HepG2 (cell line): ENCODE results near the gene SYNPR. TPM values are rescaled to one million over a fixed set of nuclear protein-coding genes. Genes with fewer than 3 reads are reported as not detected.

ENCODE experiments used
- ATAC-seq: fragments of 200-7000 bp; cut with Tn5 transposase; 3 replicates; pipeline ENCODE4 v1.9.1; 2020; ENCODE audit warnings: mild to moderate bottlenecking, moderate library complexity
- BruUV-seq: library from RNA; stranded (reverse); fragments of 400-500 nt; replicated peaks from 2 replicates; lab custom pipeline; 2021; lab: Mats Ljungman, UMichigan
- CTCF ChIA-PET: fragments of 300-600 bp; formaldehyde crosslinking; extraction: SDS; loops from one replicate; lab custom pipeline; 2021; ENCODE audit warnings: low total read pairs, inconsistent platforms, low intra/inter-chr PET ratio; lab: Yijun Ruan, JAX
- POLR2A ChIA-PET: fragments of 350-600 bp; sonication (Branson Sonifier 250); formaldehyde crosslinking; loops from one replicate; lab custom pipeline; 2020; ENCODE audit warnings: antibody characterized with exemption, inconsistent platforms; lab: Yijun Ruan, JAX
- DNase-seq: peaks from one replicate; pipeline ENCODE4 v3.0.0-alpha.2; 2015; ENCODE audit warnings: low spot score
- FAIRE-seq: peaks from 3 replicates; lab custom pipeline; 2011; peaks lifted over from hg19 to GRCh38; lab: Jason Lieb, UNC
- H2AFZ ChIP-seq: one replicate; pipeline ENCODE4 v1.6.1; 2011; ENCODE audit warnings: low read length, inconsistent platforms
- H3K27ac ChIP-seq: fragments of 300-600 bp; 3 replicates; pipeline ENCODE4 v1.8.0; 2011; ENCODE audit warnings: mixed run types, mild to moderate bottlenecking, mixed read lengths, low read length, inconsistent platforms; ENCODE audit not compliant: insufficient read depth; ENCODE audit errors: extremely low read length
- H3K27me3 ChIP-seq, 2 experiments: fragments of 200-600 bp in 1 of 2; 2 replicates in 1 of 2; 3 replicates in 1 of 2; pipeline versions ENCODE4 v1.6.0 to v1.8.0; 2011; ENCODE audit warnings: low read length in 2 of 2, mild to moderate bottlenecking in 2 of 2, moderate library complexity in 2 of 2, inconsistent platforms in 1 of 2; ENCODE audit not compliant: insufficient read depth in 2 of 2, control insufficient read depth in 1 of 2
- H3K36me3 ChIP-seq, 2 experiments: fragments of 200-600 bp in 1 of 2; replicated peaks in 1 of 2; 2 replicates in 1 of 2; 3 replicates in 1 of 2; pipeline versions ENCODE4 v1.5.1 to v1.8.0; 2011; ENCODE audit warnings: low read length in 2 of 2, inconsistent platforms in 1 of 2; ENCODE audit not compliant: insufficient read depth in 2 of 2, control insufficient read depth in 1 of 2
- H3K4me1 ChIP-seq: 2 replicates; pipeline ENCODE4 v1.5.1; 2012; ENCODE audit warnings: low read length, inconsistent platforms; ENCODE audit not compliant: insufficient read depth
- H3K4me2 ChIP-seq: 2 replicates; pipeline ENCODE4 v1.6.0; 2011; ENCODE audit warnings: low read depth, low read length, inconsistent platforms
- H3K4me3 ChIP-seq, 3 experiments: fragments of 200-600 bp in 1 of 3; sonication (generic), shearing (Covaris generic) in 1 of 3; replicated peaks in 1 of 3; 2 replicates each; pipeline ENCODE4 v1.5.1; 2011 to 2016; ENCODE audit warnings: low read length in 3 of 3, inconsistent platforms in 2 of 3, low read depth in 2 of 3, mild to moderate bottlenecking in 2 of 3, control low read depth in 1 of 3, mixed read lengths in 1 of 3; ENCODE audit not compliant: insufficient read depth in 1 of 3
- H3K79me2 ChIP-seq: one replicate; pipeline ENCODE4 v1.6.1; 2011; ENCODE audit warnings: low read length, inconsistent platforms; ENCODE audit not compliant: insufficient read depth
- H3K9ac ChIP-seq: 2 replicates; pipeline ENCODE4 v1.6.0; 2011; ENCODE audit warnings: mild to moderate bottlenecking, low read depth, low read length, inconsistent platforms; ENCODE audit not compliant: insufficient read depth
- H3K9me3 ChIP-seq: 2 replicates; pipeline ENCODE4 v1.5.1; 2012; ENCODE audit warnings: mild to moderate bottlenecking, low read length
- H4K20me1 ChIP-seq: 2 replicates; pipeline ENCODE4 v1.6.0; 2011; ENCODE audit warnings: inconsistent platforms, mild to moderate bottlenecking, low read length, moderate library complexity; ENCODE audit not compliant: insufficient read depth
- FOSL1 ChIP-seq: sonication (generic); formaldehyde crosslinking; IDR thresholded peaks from 2 replicates; pipeline ENCODE4 v1.9.0; 2021; ENCODE audit warnings: missing genetic modification reagents, borderline replicate concordance
- MTF1 ChIP-seq: sonication (generic); formaldehyde crosslinking; IDR thresholded peaks from 2 replicates; pipeline ENCODE4 v1.5.0; 2020; ENCODE audit warnings: missing genetic modification reagents
- POLR2AphosphoS5 ChIP-seq: IDR thresholded peaks from 2 replicates; pipeline ENCODE4 v1.6.1; 2012; ENCODE audit warnings: low read depth, low read length
- SOX6 ChIP-seq, 2 experiments: fragments of 450-650 bp in 1 of 2; sonication (generic) in 1 of 2; formaldehyde crosslinking in 1 of 2; IDR thresholded peaks; 2 replicates each; pipeline versions ENCODE4 v1.4.0 to v1.6.1; 2017 to 2020; ENCODE audit warnings: antibody characterized with exemption in 1 of 2, mild to moderate bottlenecking in 1 of 2, missing genetic modification reagents in 1 of 2
- ZC3H4 ChIP-seq: sonication (generic); formaldehyde crosslinking; IDR thresholded peaks from 2 replicates; pipeline ENCODE4 v1.4.0; 2020; ENCODE audit warnings: missing genetic modification reagents, borderline replicate concordance
- ZNF160 ChIP-seq: sonication (generic); formaldehyde crosslinking; IDR thresholded peaks from 2 replicates; pipeline ENCODE4 v1.8.0; 2022; ENCODE audit warnings: mild to moderate bottlenecking, inconsistent platforms, missing genetic modification reagents
- ZNF292 ChIP-seq: sonication (generic); formaldehyde crosslinking; IDR thresholded peaks from 2 replicates; pipeline ENCODE4 v1.8.1; 2022; ENCODE audit warnings: mild to moderate bottlenecking, low read depth, missing genetic modification reagents, borderline replicate concordance
- ZNF569 ChIP-seq: sonication (generic); formaldehyde crosslinking; IDR thresholded peaks from 2 replicates; pipeline ENCODE4 v1.5.0; 2020; ENCODE audit warnings: mild to moderate bottlenecking, missing genetic modification reagents, moderate library complexity, borderline replicate concordance
- ZNF589 ChIP-seq: sonication (generic); formaldehyde crosslinking; conservative IDR thresholded peaks from 2 replicates; pipeline ENCODE4 v1.8.0; 2022; ENCODE audit warnings: mild to moderate bottlenecking, moderate library complexity, missing genetic modification reagents
- ZNF619 ChIP-seq: sonication (generic); formaldehyde crosslinking; IDR thresholded peaks from 2 replicates; pipeline ENCODE4 v1.4.0; 2020; ENCODE audit warnings: mild to moderate bottlenecking, missing genetic modification reagents
- ZNF713 ChIP-seq: sonication (generic); formaldehyde crosslinking; IDR thresholded peaks from 2 replicates; pipeline ENCODE4 v1.4.0; 2020; ENCODE audit warnings: mild to moderate bottlenecking, missing genetic modification reagents
- ZNF850 ChIP-seq: sonication (generic); formaldehyde crosslinking; conservative IDR thresholded peaks from 2 replicates; pipeline ENCODE4 v1.9.0; 2021; ENCODE audit warnings: mild to moderate bottlenecking, missing genetic modification reagents
- WGBS: methylation state at CpG from one replicate; pipeline ENCODE4 v1.1.6; 2017; ENCODE audit warnings: low lambda C conversion rate; 5-methylcytosine and 5-hydroxymethylcytosine counted together
- in situ Hi-C: cut with HindIII; loops from 2 replicates; pipeline ENCODE4 v1.10.0; 2017; ENCODE audit warnings: low pct_unique_long_range_greater_than_20kb; ENCODE audit not compliant: extremely low pct_ligation_motif_present
- intact Hi-C: fragments of 100-400 bp; cut with micrococcal nuclease; formaldehyde crosslinking; loops from one replicate; pipeline ENCODE4 v1.10.0; 2022; ENCODE audit not compliant: unreplicated experiment
- polyA plus RNA-seq, 8 experiments: library from polyadenylated mRNA; depleted of rRNA in 3 of 8; stranded (reverse) in 7 of 8; unstranded in 1 of 8; fragments of >200 nt; fragmentation: Illumina TruSeq in 4 of 8; extraction: Trizol in 4 of 8; gene quantifications; 2 replicates each; pipeline versions ENCODE4 v1.2.1 to v1.2.3, GENCODE V29; 2011 to 2016; ENCODE audit warnings: low read depth in 4 of 8, missing spikeins in 1 of 8, mixed read lengths in 1 of 8; ENCODE audit not compliant: insufficient read depth in 1 of 8
- total RNA-seq, 5 experiments: library from RNA; depleted of rRNA; stranded (reverse); fragments of >200 nt; fragmentation: Illumina TruSeq; extraction: Trizol; gene quantifications; 2 replicates each; pipeline ENCODE4 v1.2.3, GENCODE V29; 2016; ENCODE audit warnings: low read depth in 1 of 5
- TF ChIP-seq, protein P1 (sequence below): sonication (generic); formaldehyde crosslinking; IDR thresholded peaks from 2 replicates; pipeline ENCODE4 v1.4.0; 2020; ENCODE audit warnings: missing genetic modification reagents
- TF ChIP-seq, protein P2 (sequence below): sonication (generic); formaldehyde crosslinking; IDR thresholded peaks from 2 replicates; pipeline ENCODE4 v1.8.1; 2023; ENCODE audit warnings: mild to moderate bottlenecking, moderate library complexity, missing genetic modification reagents
- TF ChIP-seq, protein P3 (sequence below): sonication (generic); formaldehyde crosslinking; IDR thresholded peaks from 2 replicates; pipeline ENCODE4 v1.4.0; 2020; ENCODE audit warnings: missing genetic modification reagents, low read depth, mild to moderate bottlenecking, borderline replicate concordance

The SYNPR gene
- total and polyA plus RNA-seq, 2 of the 13 experiments (the other 11 are each of a cell fraction or from before 2014, with no cell fraction given): 0.04 TPM; not detected in 1

DNA sequence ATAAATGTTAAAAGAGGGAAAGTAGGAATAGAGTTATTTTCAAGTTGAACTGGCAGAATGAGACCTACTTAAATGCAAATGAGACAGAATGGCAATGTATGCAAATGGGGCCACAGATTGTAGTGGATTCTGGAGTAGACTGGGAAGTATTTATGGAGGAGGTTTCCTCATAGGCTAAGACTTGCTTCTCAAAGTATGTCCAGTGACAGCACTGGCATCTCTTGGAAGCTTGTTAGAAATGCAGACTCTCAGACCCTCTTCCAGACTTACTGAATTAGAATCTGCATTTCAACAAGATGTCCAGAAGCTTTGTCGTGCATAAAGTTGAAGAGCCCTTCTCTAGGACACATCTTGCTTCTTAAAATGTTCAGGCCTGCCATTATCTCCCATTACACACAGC is 306.6 kb downstream of the SYNPR start:
- WGBS: 75% methylated on average over 1 of the region's 1 CpG
- TF ChIP-seq ZNF850 (CRISPR knock-in tag): no peak
- TF ChIP-seq ZNF713 (CRISPR knock-in tag): no peak
- no peak for TF ChIP-seq ZNF619 (CRISPR knock-in tag)
- TF ChIP-seq SOX6 (IDR thresholded peaks at IDR 0.05): no peak
- no peak for TF ChIP-seq SOX6 (CRISPR knock-in tag; IDR thresholded peaks at IDR 0.05)
- no peak for TF ChIP-seq ZC3H4
- TF ChIP-seq ZNF160 (CRISPR knock-in tag): no peak
- no peak for TF ChIP-seq ZNF589 (CRISPR knock-in tag)
- TF ChIP-seq POLR2AphosphoS5: no peak
- no peak for TF ChIP-seq MTF1
- no peak for TF ChIP-seq FOSL1
- TF ChIP-seq ZNF569 (CRISPR knock-in tag): no peak
- no peak for TF ChIP-seq ZNF292 (CRISPR knock-in tag)
- TF ChIP-seq, protein P1, sequence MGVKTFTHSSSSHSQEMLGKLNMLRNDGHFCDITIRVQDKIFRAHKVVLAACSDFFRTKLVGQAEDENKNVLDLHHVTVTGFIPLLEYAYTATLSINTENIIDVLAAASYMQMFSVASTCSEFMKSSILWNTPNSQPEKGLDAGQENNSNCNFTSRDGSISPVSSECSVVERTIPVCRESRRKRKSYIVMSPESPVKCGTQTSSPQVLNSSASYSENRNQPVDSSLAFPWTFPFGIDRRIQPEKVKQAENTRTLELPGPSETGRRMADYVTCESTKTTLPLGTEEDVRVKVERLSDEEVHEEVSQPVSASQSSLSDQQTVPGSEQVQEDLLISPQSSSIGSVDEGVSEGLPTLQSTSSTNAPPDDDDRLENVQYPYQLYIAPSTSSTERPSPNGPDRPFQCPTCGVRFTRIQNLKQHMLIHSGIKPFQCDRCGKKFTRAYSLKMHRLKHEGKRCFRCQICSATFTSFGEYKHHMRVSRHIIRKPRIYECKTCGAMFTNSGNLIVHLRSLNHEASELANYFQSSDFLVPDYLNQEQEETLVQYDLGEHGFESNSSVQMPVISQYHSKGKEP (CRISPR knock-in tag): no peak
- TF ChIP-seq, protein P2, sequence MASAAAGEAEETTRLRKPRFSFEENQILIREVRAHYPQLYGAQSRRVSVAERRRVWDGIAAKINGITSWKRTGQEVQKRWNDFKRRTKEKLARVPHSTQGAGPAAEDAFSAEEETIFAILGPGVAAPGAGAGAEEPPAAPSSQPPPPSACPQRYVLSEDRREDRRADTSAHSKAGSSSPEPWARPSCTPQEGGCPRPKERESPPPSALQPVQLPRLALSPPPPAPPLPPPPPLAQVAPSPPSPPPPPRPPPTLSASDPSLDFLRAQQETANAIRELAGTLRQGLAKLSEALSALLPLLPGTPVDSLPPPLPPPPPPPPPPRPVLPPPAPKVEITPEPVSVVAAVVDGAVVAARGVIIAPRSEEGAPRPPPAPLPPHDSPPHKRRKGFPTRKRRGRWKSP: no peak
- TF ChIP-seq, protein P3, sequence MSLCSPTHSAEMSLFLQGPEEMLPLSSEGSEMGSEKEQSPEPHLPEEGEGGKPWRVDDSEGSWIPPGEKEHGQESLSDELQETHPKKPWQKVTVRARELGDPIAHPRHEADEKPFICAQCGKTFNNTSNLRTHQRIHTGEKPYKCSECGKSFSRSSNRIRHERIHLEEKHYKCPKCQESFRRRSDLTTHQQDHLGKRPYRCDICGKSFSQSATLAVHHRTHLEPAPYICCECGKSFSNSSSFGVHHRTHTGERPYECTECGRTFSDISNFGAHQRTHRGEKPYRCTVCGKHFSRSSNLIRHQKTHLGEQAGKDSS (CRISPR knock-in tag): no peak
- Histone ChIP-seq H2AFZ (no peak overlapping the region), H3K9ac (no peak overlapping the region), H3K79me2 (no peaks in the 10 kb centered on the region), H3K27ac (no peak overlapping the region), H3K4me1 (peaks cover 6% of the 10 kb centered on the region), H3K9me3 (peaks cover 10% of the 10 kb centered on the region), H3K4me2 (no peak overlapping the region), H3K27me3 (no peaks in the 10 kb centered on the region), H3K4me3 (no peak overlapping the region), H4K20me1 (no peaks in the 10 kb centered on the region), H3K36me3 (no peaks in the 10 kb centered on the region)
- ChIA-PET CTCF (no interaction called here), POLR2A (no interaction called here)
- FAIRE-seq: no peak
- intact Hi-C loops: no loop called here
- ATAC-seq: no peak
- no TSS peak for BruUV-seq
- DNase-seq: no peak
- in situ Hi-C loops: no loop called here
